ENCODE measurements around the gene SEC16A.

DNA sequence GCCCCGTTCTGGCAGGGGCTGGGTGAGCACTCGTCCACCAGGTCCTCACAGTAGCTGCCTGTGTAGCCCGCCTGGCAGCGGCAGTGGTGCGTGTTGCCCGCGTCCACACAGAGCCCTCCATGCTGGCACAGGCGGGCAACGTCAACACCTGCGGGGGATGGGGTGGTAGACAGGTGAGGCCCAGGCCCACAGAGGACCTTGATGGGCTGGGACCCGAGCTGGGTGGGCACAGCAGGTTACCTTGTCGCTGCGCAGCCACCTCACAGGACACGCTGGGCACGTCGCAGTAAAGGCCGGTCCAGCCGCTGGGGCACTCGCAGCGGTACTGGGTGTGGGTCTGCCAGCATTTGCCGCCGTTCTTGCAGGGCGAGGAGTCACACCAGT lies 25.1 kb upstream of the SEC16A start:
- TF ChIP-seq EP300 (IDR thresholded peaks at IDR 0.05), result no peak
- no peak for TF ChIP-seq CTCF (IDR thresholded peaks at IDR 0.05)

All from stomach (tissue), 4 donors.